ENCODE data around the gene RNU6-9. TPM values are rescaled to one million over a fixed set of nuclear protein-coding genes. Genes with fewer than 3 reads are reported as not detected.

RNU6-9 gene
- total RNA-seq, 1 donor from 2014 or later, result not detected

GRCh38 chr19:902446-903226, 9.4 kb downstream of the RNU6-9 start:
- Histone ChIP-seq H4K20me1 (ENCODE audit: insufficient read depth, low read length) (peaks cover 66% of the 10 kb centered on the region), H3K36me3 (ENCODE audit: insufficient read depth, low read length) (peaks cover 3% of the 10 kb centered on the region), H3K4me3 (ENCODE audit: insufficient read depth, low read depth, low read length) (no peak overlapping the region), H3K4me2 (ENCODE audit: low read length) (peak overlapping the region; percentile 41), H3K9me3 (ENCODE audit: insufficient read depth, low read depth, low read length) (no peaks in the 10 kb centered on the region), H3K27me3 (ENCODE audit: insufficient read depth, low read length) (no peaks in the 10 kb centered on the region), H3K4me1 (ENCODE audit: insufficient read depth, low read length) (peaks cover 5% of the 10 kb centered on the region), H3K79me2 (ENCODE audit: insufficient read depth, low read length) (peaks cover 37% of the 10 kb centered on the region), H3K27ac (ENCODE audit: low read depth, low read length) (no peak overlapping the region), H3K9ac (ENCODE audit: low read length) (no peak overlapping the region), H2AFZ (ENCODE audit: low read depth, low read length) (no peak overlapping the region)
- FAIRE-seq (no peak), DNase-seq (ENCODE audit: low read depth) (no peak)
- H3K4me1 Mint-ChIP-seq (ENCODE audit: low read depth, unreplicated experiment), result no peaks in the 10 kb centered on the region
- H3K36me3 Mint-ChIP-seq (ENCODE audit: low read depth, unreplicated experiment), result no peaks in the 10 kb centered on the region
- H3K27ac Mint-ChIP-seq (ENCODE audit: unreplicated experiment), result no peak overlapping the region
- no peaks in the 10 kb centered on the region for H3K9me3 Mint-ChIP-seq (ENCODE audit: unreplicated experiment)
- no peak for TF ChIP-seq CTCF (IDR thresholded peaks at IDR 0.05; ENCODE audit: insufficient read depth, low read depth, low read length)
- TF ChIP-seq EZH2 (IDR thresholded peaks at IDR 0.05; ENCODE audit: insufficient read depth, low read length), result no peak
- peak overlapping the region; percentile 40 for H3K4me3 Mint-ChIP-seq (ENCODE audit: unreplicated experiment)
- H3K27me3 Mint-ChIP-seq (ENCODE audit: low read depth, unreplicated experiment), result no peaks in the 10 kb centered on the region

GRCh38 chr19:903266-903797, 10.0 kb downstream of the RNU6-9 start:
- no peaks in the 10 kb centered on the region for H3K9me3 ChIP-seq (ENCODE audit: insufficient read depth, low read depth, low read length)
- FAIRE-seq, result no peak
- H3K27ac Mint-ChIP-seq (ENCODE audit: unreplicated experiment), result no peak overlapping the region
- peaks cover 3% of the 10 kb centered on the region for H3K36me3 ChIP-seq (ENCODE audit: insufficient read depth, low read length)
- peak overlapping the region; percentile 41 for H3K4me2 ChIP-seq (ENCODE audit: low read length)
- peaks cover 39% of the 10 kb centered on the region for H3K79me2 ChIP-seq (ENCODE audit: insufficient read depth, low read length)
- TF ChIP-seq CTCF (IDR thresholded peaks at IDR 0.05; ENCODE audit: insufficient read depth, low read depth, low read length) (no peak), EZH2 (IDR thresholded peaks at IDR 0.05; ENCODE audit: insufficient read depth, low read length) (no peak)
- DNase-seq (ENCODE audit: low read depth), result peak; percentile 66
- no peaks in the 10 kb centered on the region for H3K4me1 Mint-ChIP-seq (ENCODE audit: low read depth, unreplicated experiment)
- H2AFZ ChIP-seq (ENCODE audit: low read depth, low read length), result no peak overlapping the region
- peaks cover 72% of the 10 kb centered on the region for H4K20me1 ChIP-seq (ENCODE audit: insufficient read depth, low read length)
- no peak overlapping the region for H3K27ac ChIP-seq (ENCODE audit: low read depth, low read length)
- H3K4me1 ChIP-seq (ENCODE audit: insufficient read depth, low read length), result peaks cover 5% of the 10 kb centered on the region
- H3K9ac ChIP-seq (ENCODE audit: low read length), result no peak overlapping the region
- no peak overlapping the region for H3K4me3 ChIP-seq (ENCODE audit: insufficient read depth, low read depth, low read length)
- H3K36me3 Mint-ChIP-seq (ENCODE audit: low read depth, unreplicated experiment), result no peaks in the 10 kb centered on the region
- no peaks in the 10 kb centered on the region for H3K9me3 Mint-ChIP-seq (ENCODE audit: unreplicated experiment)
- H3K4me3 Mint-ChIP-seq (ENCODE audit: unreplicated experiment), result no peak overlapping the region
- H3K27me3 Mint-ChIP-seq (ENCODE audit: low read depth, unreplicated experiment), result no peaks in the 10 kb centered on the region
- H3K27me3 ChIP-seq (ENCODE audit: insufficient read depth, low read length), result no peaks in the 10 kb centered on the region

GRCh38 chr19:904545-904944, 11.3 kb downstream of the RNU6-9 start:
- Histone ChIP-seq H3K4me3 (ENCODE audit: insufficient read depth, low read depth, low read length) (no peak overlapping the region), H4K20me1 (ENCODE audit: insufficient read depth, low read length) (peaks cover 78% of the 10 kb centered on the region), H3K4me1 (ENCODE audit: insufficient read depth, low read length) (peaks cover 15% of the 10 kb centered on the region), H2AFZ (ENCODE audit: low read depth, low read length) (no peak overlapping the region), H3K27ac (ENCODE audit: low read depth, low read length) (no peak overlapping the region), H3K36me3 (ENCODE audit: insufficient read depth, low read length) (peaks cover 3% of the 10 kb centered on the region), H3K27me3 (ENCODE audit: insufficient read depth, low read length) (no peaks in the 10 kb centered on the region), H3K9me3 (ENCODE audit: insufficient read depth, low read depth, low read length) (no peaks in the 10 kb centered on the region), H3K79me2 (ENCODE audit: insufficient read depth, low read length) (peaks cover 49% of the 10 kb centered on the region), H3K4me2 (ENCODE audit: low read length) (no peak overlapping the region), H3K9ac (ENCODE audit: low read length) (no peak overlapping the region)
- H3K27me3 Mint-ChIP-seq (ENCODE audit: low read depth, unreplicated experiment), result no peaks in the 10 kb centered on the region
- H3K36me3 Mint-ChIP-seq (ENCODE audit: low read depth, unreplicated experiment), result peaks cover under 1% of the 10 kb centered on the region
- FAIRE-seq, result no peak
- DNase-seq (ENCODE audit: low read depth), result no peak
- peaks cover 4% of the 10 kb centered on the region for H3K4me1 Mint-ChIP-seq (ENCODE audit: low read depth, unreplicated experiment)
- H3K9me3 Mint-ChIP-seq (ENCODE audit: unreplicated experiment), result no peaks in the 10 kb centered on the region
- H3K27ac Mint-ChIP-seq (ENCODE audit: unreplicated experiment), result no peak overlapping the region
- H3K4me3 Mint-ChIP-seq (ENCODE audit: unreplicated experiment), result no peak overlapping the region
- TF ChIP-seq CTCF (IDR thresholded peaks at IDR 0.05; ENCODE audit: insufficient read depth, low read depth, low read length), result no peak
- TF ChIP-seq EZH2 (IDR thresholded peaks at IDR 0.05; ENCODE audit: insufficient read depth, low read length), result no peak
